NB4 (cell line): ENCODE results near the gene SLC18A2.
A peak's percentile ranks its signal among the peaks of the same experiment; 100 is the strongest.

Experiments
- DNase-seq: peaks from one replicate; pipeline ENCODE4 v3.0.0; 2010; ENCODE audit warnings: low read depth
- H3K4me3 ChIP-seq: one replicate; pipeline ENCODE4 v1.5.1; 2011; ENCODE audit warnings: mild to moderate bottlenecking, low read depth, low read length, moderate library complexity
- CTCF ChIP-seq: IDR thresholded peaks from one replicate; pipeline ENCODE4 v1.5.1; 2012; ENCODE audit warnings: low read depth, low read length
- MAX ChIP-seq: IDR thresholded peaks from 2 replicates; pipeline ENCODE4 v1.6.1; 2011; ENCODE audit warnings: low read depth, low read length
- MYC ChIP-seq: IDR thresholded peaks from 2 replicates; pipeline ENCODE4 v1.6.1; 2011; ENCODE audit warnings: low read depth, low read length
- POLR2A ChIP-seq: IDR thresholded peaks from 2 replicates; pipeline ENCODE4 v1.6.1; 2011; ENCODE audit warnings: mild to moderate bottlenecking; ENCODE audit not compliant: insufficient read length; ENCODE audit errors: extremely low read depth

The SLC18A2 gene

GRCh38 chr10:117240621-117241529 is at the start of gene SLC18A2:
Gene SLC18A2 (plus strand): TSS chr10:117241114. CDS start chr10:117241694, 580 bp downstream.
- H3K4me3 ChIP-seq = no peak within 1 kb of the TSS
- no peak for DNase-seq
- no peak for TF ChIP-seq MAX
- no peak for TF ChIP-seq MYC
- no peak for TF ChIP-seq POLR2A
- TF ChIP-seq CTCF = no peak

GRCh38 chr10:117197189-117197588 is 43.7 kb upstream of the SLC18A2 start, which contains the start of gene KCNK18:
Gene KCNK18 (plus strand): TSS chr10:117197489. CDS start chr10:117197489, 0 bp downstream.
- DNase-seq = no peak
- H3K4me3 ChIP-seq = no peak within 1 kb of the TSS
- no peak for TF ChIP-seq MYC

- DNase-seq = no peak
- TF ChIP-seq MAX (no peak), POLR2A (no peak), MYC (no peak), CTCF (no peak)
- H3K4me3 ChIP-seq = no peak overlapping the region
Measured at GRCh38 chr10:117198088-117198487, 42.8 kb upstream of the SLC18A2 start.

GRCh38 chr10:117201826-117202225 is 39.1 kb upstream of the SLC18A2 start:
- no peak overlapping the region for H3K4me3 ChIP-seq
- no peak for DNase-seq

GRCh38 chr10:117204316-117204715 is 36.6 kb upstream of the SLC18A2 start:
- peak; percentile 54 for DNase-seq
- TF ChIP-seq CTCF (no peak), POLR2A (no peak), MYC (no peak), MAX (no peak)
- no peak overlapping the region for H3K4me3 ChIP-seq

More at GRCh38 chr10:117201826-117202225, 39.1 kb upstream of the SLC18A2 start:
- TF ChIP-seq CTCF (no peak), MAX (no peak), POLR2A (no peak), MYC (no peak)

GRCh38 chr10:117212176-117212575 is 28.7 kb upstream of the SLC18A2 start:
- no peak overlapping the region for H3K4me3 ChIP-seq
- TF ChIP-seq POLR2A (no peak), CTCF (no peak), MYC (no peak), MAX (no peak)
- DNase-seq = no peak
